ENCODE data around the gene VAPA.

DNA sequence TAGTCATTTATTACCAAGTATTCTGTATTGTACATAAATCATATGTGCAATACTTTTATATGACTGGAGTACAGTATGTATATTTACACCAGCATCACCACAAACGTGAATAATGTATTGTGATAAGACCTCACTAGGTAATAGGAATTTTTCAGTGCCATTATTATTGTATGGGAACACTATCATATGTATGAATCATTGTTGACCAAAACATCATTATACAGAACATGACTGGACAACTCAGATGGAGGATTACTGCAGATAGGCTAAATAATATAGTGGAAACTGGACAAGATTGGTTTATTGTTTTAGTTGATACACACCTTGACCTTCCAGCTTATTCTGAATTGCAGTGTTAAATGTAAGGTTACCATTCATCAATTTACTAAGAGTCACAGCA lies 33.4 kb downstream of the VAPA start:
- TF ChIP-seq, protein P1, sequence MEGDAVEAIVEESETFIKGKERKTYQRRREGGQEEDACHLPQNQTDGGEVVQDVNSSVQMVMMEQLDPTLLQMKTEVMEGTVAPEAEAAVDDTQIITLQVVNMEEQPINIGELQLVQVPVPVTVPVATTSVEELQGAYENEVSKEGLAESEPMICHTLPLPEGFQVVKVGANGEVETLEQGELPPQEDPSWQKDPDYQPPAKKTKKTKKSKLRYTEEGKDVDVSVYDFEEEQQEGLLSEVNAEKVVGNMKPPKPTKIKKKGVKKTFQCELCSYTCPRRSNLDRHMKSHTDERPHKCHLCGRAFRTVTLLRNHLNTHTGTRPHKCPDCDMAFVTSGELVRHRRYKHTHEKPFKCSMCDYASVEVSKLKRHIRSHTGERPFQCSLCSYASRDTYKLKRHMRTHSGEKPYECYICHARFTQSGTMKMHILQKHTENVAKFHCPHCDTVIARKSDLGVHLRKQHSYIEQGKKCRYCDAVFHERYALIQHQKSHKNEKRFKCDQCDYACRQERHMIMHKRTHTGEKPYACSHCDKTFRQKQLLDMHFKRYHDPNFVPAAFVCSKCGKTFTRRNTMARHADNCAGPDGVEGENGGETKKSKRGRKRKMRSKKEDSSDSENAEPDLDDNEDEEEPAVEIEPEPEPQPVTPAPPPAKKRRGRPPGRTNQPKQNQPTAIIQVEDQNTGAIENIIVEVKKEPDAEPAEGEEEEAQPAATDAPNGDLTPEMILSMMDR (IDR thresholded peaks at IDR 0.05), result no peak
- no peak for TF ChIP-seq POLR2A (IDR thresholded peaks at IDR 0.05)
- TF ChIP-seq EP300 (IDR thresholded peaks at IDR 0.05), result no peak
- no peak for TF ChIP-seq POLR2AphosphoS5 (IDR thresholded peaks at IDR 0.05)

Data from gastroesophageal sphincter (tissue), 3 donors.